HTERT RPE-1 (cell line): ENCODE results near the gene WDR53.

Source experiments
- in situ Hi-C: fragments of 300-500 bp; cut with MboI; formaldehyde crosslinking; loops from 4 replicates; pipeline ENCODE4 v1.14.3; 2020; ENCODE audit warnings: low sequenced_read_pairs

WDR53 gene

GRCh38 chr3:196518966-196519717 lies 49.2 kb downstream of the WDR53 start:
- in situ Hi-C loops: loop anchor here (25.0 kb wide), 1 partner anchor 257 kb away; no protein-coding TSS in a partner anchor

GRCh38 chr3:196517919-196518318 lies 50.4 kb downstream of the WDR53 start:
- in situ Hi-C loops: loop anchor here (25.0 kb wide), 1 partner anchor 256 kb away; no protein-coding TSS in a partner anchor

- in situ Hi-C loops: loop anchor here (25.0 kb wide), 1 partner anchor 255 kb away; no protein-coding TSS in a partner anchor
These were observed 51.1 kb downstream of the WDR53 start for GRCh38 chr3:196517162-196517800.

GRCh38 chr3:196514913-196515621 lies 53.3 kb downstream of the WDR53 start, which contains the start of gene SMCO1:
Gene SMCO1, minus strand, starts transcription at chr3:196515346. Its CDS starts 137 bp downstream, at chr3:196515209.
- in situ Hi-C loops: loop anchor here (25.0 kb wide), 1 partner anchor 253 kb away; no protein-coding TSS in a partner anchor

- in situ Hi-C loops: loop anchor here (25.0 kb wide), 1 partner anchor 252 kb away; no protein-coding TSS in a partner anchor
These were observed 54.0 kb downstream of the WDR53 start for GRCh38 chr3:196514350-196514716.

GRCh38 chr3:196513697-196514349 lies 54.5 kb downstream of the WDR53 start:
- in situ Hi-C loops: loop anchor here (25.0 kb wide), 1 partner anchor 252 kb away; no protein-coding TSS in a partner anchor

GRCh38 chr3:196511646-196512425 lies 56.5 kb downstream of the WDR53 start:
- in situ Hi-C loops: loop anchor here (25.0 kb wide), 1 partner anchor 250 kb away; no protein-coding TSS in a partner anchor

- in situ Hi-C loops: loop anchor here (25.0 kb wide), 1 partner anchor 249 kb away; no protein-coding TSS in a partner anchor
These were observed 57.2 kb downstream of the WDR53 start for GRCh38 chr3:196511108-196511507.

GRCh38 chr3:196506687-196507086 lies 61.7 kb downstream of the WDR53 start:
- in situ Hi-C loops: loop anchor here (25.0 kb wide), 1 partner anchor 244 kb away; no protein-coding TSS in a partner anchor

GRCh38 chr3:196504556-196504955 lies 63.8 kb downstream of the WDR53 start:
- in situ Hi-C loops: loop anchor here (25.0 kb wide), 1 partner anchor 242 kb away; no protein-coding TSS in a partner anchor
